ENCODE data around the gene UGT1A7.
"Not testable (repeated sequence)": the region's sequence is repeated elsewhere in the genome, so short reads cannot be mapped to it uniquely, and the experiment has no call there.

UGT1A7 gene

DNA sequence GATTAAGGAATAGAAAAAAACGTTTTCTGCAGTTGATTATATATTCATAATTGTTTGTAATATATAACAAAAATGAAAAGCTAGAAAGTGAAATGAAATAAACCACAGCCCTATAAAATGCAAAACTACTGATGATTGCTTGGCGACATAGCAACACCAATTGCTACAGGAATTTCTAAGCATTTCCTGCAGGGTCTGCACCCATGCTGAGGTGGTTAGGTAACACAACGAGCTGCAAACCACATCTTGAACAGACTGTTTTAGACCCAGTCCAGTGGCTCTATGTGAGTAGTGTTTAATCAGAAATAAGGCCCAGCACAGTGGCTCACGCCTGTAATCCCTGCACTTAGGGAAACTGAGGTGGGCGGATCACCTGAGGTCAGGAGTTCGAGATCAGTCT lies 27.2 kb upstream of the UGT1A7 start:
- TF ChIP-seq, protein P1, sequence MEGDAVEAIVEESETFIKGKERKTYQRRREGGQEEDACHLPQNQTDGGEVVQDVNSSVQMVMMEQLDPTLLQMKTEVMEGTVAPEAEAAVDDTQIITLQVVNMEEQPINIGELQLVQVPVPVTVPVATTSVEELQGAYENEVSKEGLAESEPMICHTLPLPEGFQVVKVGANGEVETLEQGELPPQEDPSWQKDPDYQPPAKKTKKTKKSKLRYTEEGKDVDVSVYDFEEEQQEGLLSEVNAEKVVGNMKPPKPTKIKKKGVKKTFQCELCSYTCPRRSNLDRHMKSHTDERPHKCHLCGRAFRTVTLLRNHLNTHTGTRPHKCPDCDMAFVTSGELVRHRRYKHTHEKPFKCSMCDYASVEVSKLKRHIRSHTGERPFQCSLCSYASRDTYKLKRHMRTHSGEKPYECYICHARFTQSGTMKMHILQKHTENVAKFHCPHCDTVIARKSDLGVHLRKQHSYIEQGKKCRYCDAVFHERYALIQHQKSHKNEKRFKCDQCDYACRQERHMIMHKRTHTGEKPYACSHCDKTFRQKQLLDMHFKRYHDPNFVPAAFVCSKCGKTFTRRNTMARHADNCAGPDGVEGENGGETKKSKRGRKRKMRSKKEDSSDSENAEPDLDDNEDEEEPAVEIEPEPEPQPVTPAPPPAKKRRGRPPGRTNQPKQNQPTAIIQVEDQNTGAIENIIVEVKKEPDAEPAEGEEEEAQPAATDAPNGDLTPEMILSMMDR (IDR thresholded peaks at IDR 0.05; ENCODE audit: insufficient read depth, missing control alignments) = no peak
- FAIRE-seq = no peak
- no peak for DNase-seq (ENCODE audit: insufficient read length, low spot score)

DNA sequence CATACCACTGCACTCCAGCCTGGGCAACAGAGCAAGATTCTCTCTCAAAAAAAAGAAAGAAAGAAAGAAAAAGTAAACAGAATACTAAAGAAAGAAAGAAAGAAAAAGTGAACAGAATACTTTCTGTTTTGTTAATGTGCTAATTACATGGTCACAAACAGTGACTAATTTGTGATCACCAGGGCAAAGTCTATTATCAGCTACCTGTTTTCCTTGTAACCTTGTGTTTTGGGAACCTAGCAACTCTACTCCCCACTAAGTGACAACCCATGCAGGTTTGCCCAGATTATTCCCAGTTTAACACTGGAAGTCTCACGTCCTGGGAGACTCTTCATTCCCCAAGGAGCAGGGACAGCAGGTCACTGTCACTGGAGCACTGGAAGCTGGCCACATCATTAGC lies 26.7 kb upstream of the UGT1A7 start:
- TF ChIP-seq, protein P1 (IDR thresholded peaks at IDR 0.05; ENCODE audit: insufficient read depth, missing control alignments) = no peak
- FAIRE-seq = no peak
- no peak for DNase-seq (ENCODE audit: insufficient read length, low spot score)

DNA sequence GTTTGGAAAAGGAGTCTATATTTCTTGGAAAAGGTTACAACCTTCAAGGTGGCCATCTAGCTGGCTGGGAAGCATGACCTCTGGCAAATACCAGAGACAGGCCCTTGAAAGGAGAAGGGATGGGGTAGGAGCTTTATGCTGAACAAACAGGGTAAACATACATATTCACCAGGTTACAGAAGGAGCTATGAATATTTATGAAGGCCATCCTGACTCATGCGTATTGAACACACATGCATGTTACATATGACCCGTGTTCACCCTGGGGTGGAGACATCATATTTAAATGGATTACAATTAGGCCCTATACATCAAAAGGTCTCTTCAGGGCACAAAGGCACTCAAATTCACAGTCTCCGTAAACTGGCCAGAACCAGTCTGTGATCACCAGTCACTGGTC lies 25.8 kb upstream of the UGT1A7 start:
- FAIRE-seq; DNase-seq (ENCODE audit: insufficient read length, low spot score): not testable (repeated sequence)

DNA sequence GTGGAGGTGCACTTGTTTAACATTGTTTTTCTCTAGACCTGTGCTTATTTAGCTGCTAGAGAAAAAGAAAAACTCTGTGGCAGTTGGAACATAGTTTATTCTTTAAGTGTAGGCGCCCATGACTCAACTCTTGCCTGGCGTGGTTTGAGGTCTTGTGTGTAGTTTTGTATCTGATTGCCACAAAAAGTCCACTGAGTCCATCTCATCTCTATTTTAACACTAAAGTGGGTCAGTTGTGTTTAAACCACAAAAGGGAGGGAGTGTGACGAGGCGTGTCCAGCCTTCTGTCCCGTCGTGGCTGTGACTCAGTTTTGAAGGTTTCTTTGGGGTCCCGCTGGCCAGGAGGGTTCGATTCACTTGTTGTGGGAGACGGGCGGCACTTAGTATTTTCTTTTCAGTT lies 25.3 kb upstream of the UGT1A7 start:
- DNase-seq (ENCODE audit: insufficient read length, low spot score) (no peak), FAIRE-seq (no peak)
- TF ChIP-seq, protein P1 (IDR thresholded peaks at IDR 0.05; ENCODE audit: insufficient read depth, missing control alignments) = no peak

DNA sequence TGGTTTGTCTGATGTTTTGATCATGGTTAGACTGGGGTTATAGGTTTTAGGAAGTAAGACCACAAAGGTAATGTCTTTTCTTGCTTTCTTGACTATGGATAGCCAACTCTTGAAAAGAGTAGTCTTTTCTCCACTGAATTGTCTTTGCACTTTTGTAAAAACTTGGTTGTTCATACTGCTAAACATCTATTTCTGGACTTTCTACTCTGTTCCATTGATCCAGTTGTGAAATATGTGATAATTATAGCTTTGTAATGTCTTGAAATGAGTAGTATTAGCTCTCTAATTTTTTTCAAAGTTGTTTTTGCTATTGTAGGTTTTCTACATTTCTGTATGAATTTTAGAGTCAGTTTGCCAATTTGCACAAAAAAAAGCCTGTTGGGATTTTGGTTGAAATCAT lies 23.1 kb upstream of the UGT1A7 start:
- FAIRE-seq (no peak), DNase-seq (ENCODE audit: insufficient read length, low spot score) (no peak)
- TF ChIP-seq, protein P1 (IDR thresholded peaks at IDR 0.05; ENCODE audit: insufficient read depth, missing control alignments) = no peak

DNA sequence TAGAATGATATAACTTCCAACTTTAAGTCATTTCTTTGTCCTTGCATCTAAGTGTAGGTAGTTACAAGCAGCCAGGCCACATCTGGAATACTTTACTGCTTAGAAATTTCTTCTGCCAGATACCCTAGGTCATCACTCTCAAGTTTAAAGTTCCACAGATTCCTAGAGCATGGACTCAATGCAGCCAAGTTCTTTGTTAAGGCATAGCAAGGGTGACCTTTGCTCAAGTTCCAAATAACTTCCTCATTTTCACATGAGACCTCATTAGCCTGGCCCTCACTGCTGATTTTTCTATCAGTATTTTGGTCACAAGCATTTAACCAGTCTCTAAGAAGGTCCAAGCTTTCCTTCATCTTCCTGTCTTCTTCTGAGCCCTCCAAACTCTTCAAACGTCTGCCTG lies 17.8 kb upstream of the UGT1A7 start:
- no peak for DNase-seq (ENCODE audit: insufficient read length, low spot score)
- no peak for FAIRE-seq
- TF ChIP-seq, protein P1 (IDR thresholded peaks at IDR 0.05; ENCODE audit: insufficient read depth, missing control alignments) = no peak

DNA sequence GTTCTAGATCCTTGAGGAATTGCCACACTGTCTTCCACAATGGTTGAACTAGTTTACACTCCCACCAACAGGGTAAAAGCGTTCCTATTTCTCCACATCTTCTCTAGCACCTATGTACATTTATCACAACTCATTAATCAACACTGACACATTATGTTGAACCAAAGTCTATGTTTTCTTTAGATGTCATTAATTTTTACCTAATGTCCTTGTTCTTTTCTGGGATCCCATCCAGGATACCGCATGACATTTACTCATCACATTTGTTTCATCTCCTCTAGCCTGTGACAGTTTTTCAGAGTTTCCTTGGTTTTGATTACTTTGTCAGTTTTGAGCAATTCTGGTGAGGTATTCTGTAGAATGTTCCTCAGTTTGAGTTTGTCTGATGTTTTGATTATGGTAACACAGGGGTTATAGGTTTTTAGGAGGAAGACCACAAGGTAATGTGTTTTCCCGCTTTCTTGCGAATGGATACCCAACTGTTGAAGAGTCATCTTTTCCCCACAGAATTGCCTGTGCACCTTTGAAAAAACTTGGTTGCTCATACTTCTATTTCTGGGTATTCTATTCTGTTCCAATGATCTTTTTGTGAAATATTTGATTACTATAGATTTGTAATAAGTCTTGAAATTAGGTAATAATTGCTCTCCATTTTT lies 13.0 kb upstream of the UGT1A7 start:
- TF ChIP-seq, protein P1 (IDR thresholded peaks at IDR 0.05; ENCODE audit: insufficient read depth, missing control alignments) = no peak
- DNase-seq (ENCODE audit: insufficient read length, low spot score) = no peak
- FAIRE-seq = no peak

Measured in D721Med (cell line).